Testis (tissue), 3 donors: Measurements from ENCODE around the gene CDKN1C. TPM values are rescaled to one million over a fixed set of nuclear protein-coding genes. Genes with fewer than 3 reads are reported as not detected.

ENCODE experiments used
- DNase-seq: peaks from one replicate; pipeline ENCODE4 v3.0.0-alpha.2; 2019
- H3K27ac ChIP-seq, 2 donors: fragments of 200-600 bp; sonication (generic); one replicate each; pipeline ENCODE4 v1.5.1; 2019
- H3K27me3 ChIP-seq: fragments of 200-600 bp; sonication (generic); one replicate; pipeline ENCODE4 v1.5.1; 2019
- H3K36me3 ChIP-seq: fragments of 200-600 bp; sonication (generic); one replicate; pipeline ENCODE4 v1.5.1; 2017; ENCODE audit warnings: low read depth; ENCODE audit errors: missing control alignments
- H3K4me1 ChIP-seq: fragments of 200-600 bp; sonication (generic); one replicate; pipeline ENCODE4 v1.5.1; 2019
- H3K4me3 ChIP-seq, 2 donors: fragments of 200-600 bp; sonication (generic); one replicate each; pipeline ENCODE4 v1.5.1; 2017 to 2019
- H3K9me3 ChIP-seq: fragments of 200-600 bp; sonication (generic); one replicate; pipeline ENCODE4 v1.5.1; 2017
- CTCF ChIP-seq, 3 experiments: fragments of 450-650 bp in 2 of 3; fragments of 200-600 bp in 1 of 3; sonication (generic) in 1 of 3; IDR thresholded peaks; one replicate each; pipeline ENCODE4 v1.5.1; 2016 to 2019; ENCODE audit warnings: antibody characterized with exemption in 3 of 3, mild to moderate bottlenecking in 2 of 3, moderate library complexity in 1 of 3
- POLR2A ChIP-seq: fragments of 450-650 bp; IDR thresholded peaks from one replicate; pipeline ENCODE4 v1.6.1; 2017; ENCODE audit warnings: antibody characterized with exemption, mild to moderate bottlenecking, moderate library complexity
- WGBS, 2 donors: methylation state at CpG; one replicate each; pipeline ENCODE4 v1.1.5; 2018; 5-methylcytosine and 5-hydroxymethylcytosine counted together
- intact Hi-C: fragments of 100-400 bp; cut with DNase I; formaldehyde crosslinking; loops from one replicate; pipeline ENCODE4 v1.15.1; 2023; ENCODE audit warnings: low total_unique reads
- polyA plus RNA-seq: library from polyadenylated mRNA; stranded (reverse); fragments of 350-450 nt; fragmentation: Illumina TruSeq; extraction: RNeasy Lipid Tissue Mini Kit (QIAGEN cat#74804); gene quantifications from one replicate; pipeline ENCODE4 v1.2.3, GENCODE V29; 2014; ENCODE audit warnings: low read depth, low replicate concordance; ENCODE audit not compliant: insufficient read depth
- total RNA-seq, 2 donors: library from RNA; depleted of rRNA; stranded (reverse); fragments of >200 nt; gene quantifications; one replicate each; pipeline ENCODE4 v1.2.3, GENCODE V29; 2016

CDKN1C gene
- total and polyA plus RNA-seq, 3 donors from 2014 or later = 15.2 to 34.9 (median 24.3) TPM

- no peak for TF ChIP-seq CTCF (IDR thresholded peaks at IDR 0.05)
- TF ChIP-seq POLR2A = no peak
- H3K27me3 ChIP-seq = no peaks in the 10 kb centered on the region
- intact Hi-C loops = no loop called here
- DNase-seq = no peak
- no peaks in the 10 kb centered on the region for H3K36me3 ChIP-seq
- H3K4me3 ChIP-seq = no peak overlapping the region
- H3K27ac ChIP-seq = no peak overlapping the region
- no peaks in the 10 kb centered on the region for H3K9me3 ChIP-seq
- H3K4me1 ChIP-seq = peaks cover 5% of the 10 kb centered on the region
- WGBS, 2 donors = 86 to 92% methylated on average over 7 to 21 of the region's 22 CpGs
Observed at GRCh38 chr11:2923446-2924375, 38.1 kb upstream of the CDKN1C start.

- intact Hi-C loops = no loop called here
- 84 to 86% methylated on average over 3 of the region's 3 CpGs for WGBS, 2 donors
- H3K27ac ChIP-seq = no peak overlapping the region
Observed at GRCh38 chr11:2922655-2923054, 37.1 kb upstream of the CDKN1C start.

GRCh38 chr11:2921742-2922493 lies 36.3 kb upstream of the CDKN1C start:
- no peaks in the 10 kb centered on the region for H3K4me1 ChIP-seq
- intact Hi-C loops = no loop called here
- no peak for DNase-seq
- WGBS, 2 donors = 80 to 87% methylated on average over 1 to 23 of the region's 29 CpGs
- TF ChIP-seq POLR2A (no peak), CTCF (IDR thresholded peaks at IDR 0.05) (no peak)
- no peaks in the 10 kb centered on the region for H3K9me3 ChIP-seq
- H3K4me3 ChIP-seq = no peak overlapping the region
- no peaks in the 10 kb centered on the region for H3K36me3 ChIP-seq
- no peak overlapping the region for H3K27ac ChIP-seq
- H3K27me3 ChIP-seq = no peaks in the 10 kb centered on the region

More at GRCh38 chr11:2922655-2923054, 37.1 kb upstream of the CDKN1C start:
- no peak for DNase-seq
- TF ChIP-seq CTCF (IDR thresholded peaks at IDR 0.05) (no peak), POLR2A (no peak)
- Histone ChIP-seq H3K36me3 (no peaks in the 10 kb centered on the region), H3K4me1 (no peaks in the 10 kb centered on the region), H3K27me3 (no peaks in the 10 kb centered on the region), H3K4me3 (no peak overlapping the region), H3K9me3 (no peaks in the 10 kb centered on the region)

- Histone ChIP-seq H3K9me3 (no peaks in the 10 kb centered on the region), H3K36me3 (no peaks in the 10 kb centered on the region), H3K4me3 (no peak overlapping the region), H3K27ac (no peak overlapping the region), H3K4me1 (no peaks in the 10 kb centered on the region), H3K27me3 (no peaks in the 10 kb centered on the region)
- TF ChIP-seq POLR2A = no peak
- no peak for TF ChIP-seq CTCF (IDR thresholded peaks at IDR 0.05)
- intact Hi-C loops = no loop called here
- no peak for DNase-seq
- WGBS, 2 donors = 95 to 100% methylated on average over 1 to 12 of the region's 16 CpGs
Observed at GRCh38 chr11:2921261-2921660, 35.7 kb upstream of the CDKN1C start.
